KG1 (cell line): ENCODE results near the gene SIRT2.
"Not testable (repeated sequence)": the region's sequence is repeated elsewhere in the genome, so short reads cannot be mapped to it uniquely, and the experiment has no call there.

Source experiments
- DNase-seq: peaks from one replicate; lab custom pipeline; 2025; lab: John Stamatoyannopoulos, UW

The SIRT2 gene

GRCh38 chr19:38899447-38900201, at the start of gene SIRT2, which contains the start of gene NFKBIB:
Gene SIRT2 (minus strand): TSS chr19:38899618. CDS start chr19:38899521, 97 bp downstream.
Gene NFKBIB (plus strand): TSS chr19:38899969. CDS start chr19:38900033, 64 bp downstream.
- DNase-seq, result peak; percentile 97

- no peak for DNase-seq
Observed at GRCh38 chr19:38946229-38947010, 47.0 kb upstream of the SIRT2 start.

GRCh38 chr19:38945562-38946228, 46.3 kb upstream of the SIRT2 start:
- no peak for DNase-seq

- no peak for DNase-seq
Observed at GRCh38 chr19:38944981-38945506, 45.6 kb upstream of the SIRT2 start.

GRCh38 chr19:38942471-38943181, 43.2 kb upstream of the SIRT2 start:
- DNase-seq, result no peak

GRCh38 chr19:38941979-38942378, 42.6 kb upstream of the SIRT2 start:
- no peak for DNase-seq

GRCh38 chr19:38941466-38941865, 42.0 kb upstream of the SIRT2 start:
- not testable (repeated sequence) for DNase-seq

- no peak for DNase-seq
Observed at GRCh38 chr19:38939957-38940356, 40.5 kb upstream of the SIRT2 start.

- DNase-seq, result no peak
Observed at GRCh38 chr19:38933544-38933943, 34.1 kb upstream of the SIRT2 start.

GRCh38 chr19:38932425-38933179, 33.2 kb upstream of the SIRT2 start:
- DNase-seq, result no peak

- DNase-seq, result no peak
Observed at GRCh38 chr19:38931521-38931793, 32.0 kb upstream of the SIRT2 start.

GRCh38 chr19:38930776-38931520, 31.5 kb upstream of the SIRT2 start, which contains the start of gene MRPS12:
Gene MRPS12 (plus strand): TSS chr19:38930944. CDS start chr19:38931295, 351 bp downstream.
- DNase-seq, result no peak

- DNase-seq, result peak; percentile 95
Observed at GRCh38 chr19:38929929-38930775, 30.7 kb upstream of the SIRT2 start, which contains the start of gene SARS2. Gene SARS2 (minus strand): TSS chr19:38930763. CDS start chr19:38930736, 27 bp downstream.

- no peak for DNase-seq
Observed at GRCh38 chr19:38928391-38929001, 29.1 kb upstream of the SIRT2 start.

- DNase-seq, result no peak
Observed at GRCh38 chr19:38924388-38924787, 25.0 kb upstream of the SIRT2 start.

- DNase-seq, result no peak
Observed at GRCh38 chr19:38922482-38922881, 23.1 kb upstream of the SIRT2 start.

GRCh38 chr19:38921420-38922274, 22.2 kb upstream of the SIRT2 start:
- no peak for DNase-seq
